Esophagus squamous epithelium (tissue), 5 donors: ENCODE data around the gene CIAO3. TPM values are rescaled to one million over a fixed set of nuclear protein-coding genes. Genes with fewer than 3 reads are reported as not detected.
"Not testable (repeated sequence)": the region's sequence is repeated elsewhere in the genome, so short reads cannot be mapped to it uniquely, and the experiment has no call there.

Source experiments
- DNase-seq: peaks from one replicate; lab custom pipeline; 2025; lab: John Stamatoyannopoulos, UW
- H3K27ac ChIP-seq, 4 donors: fragments of 200-600 bp; sonication (generic); one replicate each; pipeline ENCODE4 v1.5.1; 2016 to 2019; ENCODE audit warnings: mild to moderate bottlenecking in 1 of 4
- H3K27me3 ChIP-seq, 4 donors: fragments of 200-600 bp; sonication (generic); 1 replicate in 3 of 4; 2 replicates in 1 of 4; pipeline versions ENCODE4 v1.5.1 to v1.6.0; 2017 to 2021; ENCODE audit warnings: antibody characterized with exemption in 1 of 4
- H3K36me3 ChIP-seq, 3 donors: fragments of 200-600 bp; sonication (generic); one replicate each; pipeline ENCODE4 v1.5.1; 2016 to 2019
- H3K4me1 ChIP-seq, 3 donors: fragments of 200-600 bp; sonication (generic); one replicate each; pipeline ENCODE4 v1.5.1; 2017 to 2019
- H3K4me3 ChIP-seq, 4 donors: fragments of 200-600 bp; sonication (generic); 1 replicate in 3 of 4; 2 replicates in 1 of 4; pipeline ENCODE4 v1.5.1; 2016 to 2019; ENCODE audit warnings: mild to moderate bottlenecking in 2 of 4, moderate library complexity in 1 of 4
- H3K9me3 ChIP-seq, 3 donors: fragments of 200-600 bp; sonication (generic); one replicate each; pipeline ENCODE4 v1.5.1; 2016 to 2019
- CTCF ChIP-seq, 6 experiments: fragments of 450-650 bp in 4 of 6; fragments of 200-600 bp in 2 of 6; sonication (generic) in 2 of 6; IDR thresholded peaks; one replicate each; pipeline ENCODE4 v1.5.1; 2016 to 2019; ENCODE audit warnings: antibody characterized with exemption in 6 of 6, mild to moderate bottlenecking in 4 of 6, moderate library complexity in 4 of 6
- POLR2A ChIP-seq, 4 donors: fragments of 450-650 bp; IDR thresholded peaks; one replicate each; pipeline ENCODE4 v1.6.1; 2017; ENCODE audit warnings: antibody characterized with exemption in 4 of 4, mild to moderate bottlenecking in 4 of 4, moderate library complexity in 3 of 4
- WGBS, 2 donors: methylation state at CpG; one replicate each; pipeline ENCODE4 v1.1.5; 2018; 5-methylcytosine and 5-hydroxymethylcytosine counted together
- intact Hi-C: fragments of 100-400 bp; cut with DNase I; formaldehyde crosslinking; loops from one replicate; pipeline ENCODE4 v1.15.0; 2022
- total RNA-seq, 4 donors: library from RNA; depleted of rRNA; stranded (reverse); fragments of >200 nt; gene quantifications; one replicate each; pipeline ENCODE4 v1.1.0, GENCODE V29; 2016
- donor health status: DM: yes; HTN: yes; CAD: no.

Gene CIAO3
- total RNA-seq, 4 donors from 2014 or later, result 29.7 to 34.5 (median 33.2) TPM

GRCh38 chr16:714079-714478, 26.7 kb downstream of the CIAO3 start:
- H3K4me1 ChIP-seq, result peaks cover 23 to 70% (median 26%) of the 10 kb centered on the region in 3 donors
- WGBS, 2 donors, result 43 to 83% methylated on average over 1 to 9 of the region's 11 CpGs
- TF ChIP-seq POLR2A (IDR thresholded peaks at IDR 0.05) (no peak), CTCF (IDR thresholded peaks at IDR 0.05) (no peak)
- H3K36me3 ChIP-seq, result no peaks in the 10 kb centered on the region
- no peak overlapping the region for H3K27ac ChIP-seq
- no peak for DNase-seq
- intact Hi-C loops, result loop anchor here (5.0 kb wide), 1 partner anchor 73 kb away; the partner anchor contains the start of genes CHTF18 and RPUSD1
- H3K9me3 ChIP-seq, result no peaks in the 10 kb centered on the region
- H3K4me3 ChIP-seq, result peak overlapping the region in 2 of 4 donors; percentile 70 to 87
- peaks cover 6 to 74% (median 21%) of the 10 kb centered on the region in 4 donors for H3K27me3 ChIP-seq

- WGBS, 2 donors, result 18 to 25% methylated on average over 4 to 8 of the region's 13 CpGs
- Histone ChIP-seq H3K27me3 (peaks cover 6 to 82% (median 25%) of the 10 kb centered on the region in 4 donors), H3K4me1 (peaks cover 23 to 75% (median 26%) of the 10 kb centered on the region in 3 donors)
- DNase-seq, H3K9me3 ChIP-seq, H3K27ac ChIP-seq, H3K36me3 ChIP-seq, H3K4me3 ChIP-seq: not testable (repeated sequence)
- TF ChIP-seq CTCF (IDR thresholded peaks at IDR 0.05), result peak in 5 of 6 experiments; percentile 38 to 70 (median 42)
- intact Hi-C loops, result loop anchor here (5.0 kb wide), 1 partner anchor 75 kb away; the partner anchor contains the start of genes CHTF18 and RPUSD1
These were observed 28.0 kb downstream of the CIAO3 start for GRCh38 chr16:712740-713250.

GRCh38 chr16:711548-712320, 29.1 kb downstream of the CIAO3 start:
- Histone ChIP-seq H3K27ac (no peak overlapping the region), H3K36me3 (no peaks in the 10 kb centered on the region), H3K4me1 (peaks cover 23 to 78% (median 26%) of the 10 kb centered on the region in 3 donors), H3K27me3 (peaks cover 6 to 82% (median 29%) of the 10 kb centered on the region in 4 donors), H3K9me3 (no peaks in the 10 kb centered on the region), H3K4me3 (no peak overlapping the region)
- TF ChIP-seq POLR2A (IDR thresholded peaks at IDR 0.05), result no peak
- peak; percentile 89 to 94 (median 91) for TF ChIP-seq CTCF (IDR thresholded peaks at IDR 0.05)
- WGBS, 2 donors, result 7 to 10% methylated on average over 8 to 17 of the region's 25 CpGs
- DNase-seq, result no peak
- intact Hi-C loops, result loop anchor here (5.0 kb wide), 1 partner anchor 76 kb away; the partner anchor contains the start of genes CHTF18 and RPUSD1

- no peak for DNase-seq
- TF ChIP-seq POLR2A (IDR thresholded peaks at IDR 0.05), result no peak
- no peak for TF ChIP-seq CTCF (IDR thresholded peaks at IDR 0.05)
- intact Hi-C loops, result loop anchor here (5.0 kb wide), 1 partner anchor 76 kb away; the partner anchor contains the start of genes CHTF18 and RPUSD1
- peaks cover 21 to 78% (median 25%) of the 10 kb centered on the region in 3 donors for H3K4me1 ChIP-seq
- WGBS, 2 donors, result 56 to 71% methylated on average over 2 to 3 of the region's 12 CpGs
- no peaks in the 10 kb centered on the region for H3K9me3 ChIP-seq
- peaks cover 8 to 82% (median 33%) of the 10 kb centered on the region in 4 donors for H3K27me3 ChIP-seq
- H3K27ac ChIP-seq, result no peak overlapping the region
- H3K36me3 ChIP-seq, result no peaks in the 10 kb centered on the region
- H3K4me3 ChIP-seq, result no peak overlapping the region
These were observed 29.7 kb downstream of the CIAO3 start for GRCh38 chr16:711084-711483.
